ENCODE results near the gene HASPIN. TPM values are rescaled to one million over a fixed set of nuclear protein-coding genes. Genes with fewer than 3 reads are reported as not detected.

Gene HASPIN
- total RNA-seq, 1 experiment from 2014 or later = 30.0 TPM

DNA sequence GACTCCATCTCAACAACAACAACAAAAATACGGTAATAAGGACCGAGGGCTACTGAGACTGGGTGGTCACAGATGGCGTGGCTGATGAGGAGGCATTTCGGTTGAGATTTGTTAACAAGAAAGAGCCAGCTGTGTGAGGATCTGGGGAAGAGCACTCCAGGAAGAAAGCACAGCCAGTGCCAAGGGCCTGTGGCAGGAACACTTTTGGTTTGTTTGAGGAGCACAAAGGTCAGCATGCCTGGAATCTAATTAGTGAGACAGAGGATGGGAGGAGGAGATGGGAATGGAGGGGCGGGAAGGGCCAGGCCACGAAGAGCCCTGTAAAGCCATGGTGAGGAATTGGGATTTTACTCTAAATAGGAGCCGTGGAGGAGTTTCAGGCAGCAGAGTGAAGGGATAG, 24.9 kb downstream of the HASPIN start:
- TF ChIP-seq, protein P1, sequence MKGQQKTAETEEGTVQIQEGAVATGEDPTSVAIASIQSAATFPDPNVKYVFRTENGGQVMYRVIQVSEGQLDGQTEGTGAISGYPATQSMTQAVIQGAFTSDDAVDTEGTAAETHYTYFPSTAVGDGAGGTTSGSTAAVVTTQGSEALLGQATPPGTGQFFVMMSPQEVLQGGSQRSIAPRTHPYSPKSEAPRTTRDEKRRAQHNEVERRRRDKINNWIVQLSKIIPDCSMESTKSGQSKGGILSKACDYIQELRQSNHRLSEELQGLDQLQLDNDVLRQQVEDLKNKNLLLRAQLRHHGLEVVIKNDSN (CRISPR knock-in tag; IDR thresholded peaks at IDR 0.05) = no peak
- TF ChIP-seq ATF1 (CRISPR knock-in tag; IDR thresholded peaks at IDR 0.05) = no peak
- TF ChIP-seq, protein P2, sequence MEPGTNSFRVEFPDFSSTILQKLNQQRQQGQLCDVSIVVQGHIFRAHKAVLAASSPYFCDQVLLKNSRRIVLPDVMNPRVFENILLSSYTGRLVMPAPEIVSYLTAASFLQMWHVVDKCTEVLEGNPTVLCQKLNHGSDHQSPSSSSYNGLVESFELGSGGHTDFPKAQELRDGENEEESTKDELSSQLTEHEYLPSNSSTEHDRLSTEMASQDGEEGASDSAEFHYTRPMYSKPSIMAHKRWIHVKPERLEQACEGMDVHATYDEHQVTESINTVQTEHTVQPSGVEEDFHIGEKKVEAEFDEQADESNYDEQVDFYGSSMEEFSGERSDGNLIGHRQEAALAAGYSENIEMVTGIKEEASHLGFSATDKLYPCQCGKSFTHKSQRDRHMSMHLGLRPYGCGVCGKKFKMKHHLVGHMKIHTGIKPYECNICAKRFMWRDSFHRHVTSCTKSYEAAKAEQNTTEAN (CRISPR knock-in tag; IDR thresholded peaks at IDR 0.05) = no peak
- no peaks in the 10 kb centered on the region for H3K27me3 Mint-ChIP-seq (ENCODE audit: low read depth)
- no peaks in the 10 kb centered on the region for H3K36me3 Mint-ChIP-seq
- no peak overlapping the region for H3K27ac Mint-ChIP-seq
- no peak overlapping the region for H3K4me3 Mint-ChIP-seq
- H3K4me1 Mint-ChIP-seq = peaks cover 5% of the 10 kb centered on the region; the same call in 1 of the 2 replicates
- ChIA-PET POLR2A (no interaction called here), CTCF (interaction anchor here (1.2 to 10.0 kb wide), 2 partner anchors 10 to 14 kb away, joined by 3 to 117 read pairs; no protein-coding TSS in a partner anchor)
- ATAC-seq (no peak), DNase-seq (ENCODE audit: low spot score) (no peak)
- H3K9me3 Mint-ChIP-seq = no peaks in the 10 kb centered on the region

DNA sequence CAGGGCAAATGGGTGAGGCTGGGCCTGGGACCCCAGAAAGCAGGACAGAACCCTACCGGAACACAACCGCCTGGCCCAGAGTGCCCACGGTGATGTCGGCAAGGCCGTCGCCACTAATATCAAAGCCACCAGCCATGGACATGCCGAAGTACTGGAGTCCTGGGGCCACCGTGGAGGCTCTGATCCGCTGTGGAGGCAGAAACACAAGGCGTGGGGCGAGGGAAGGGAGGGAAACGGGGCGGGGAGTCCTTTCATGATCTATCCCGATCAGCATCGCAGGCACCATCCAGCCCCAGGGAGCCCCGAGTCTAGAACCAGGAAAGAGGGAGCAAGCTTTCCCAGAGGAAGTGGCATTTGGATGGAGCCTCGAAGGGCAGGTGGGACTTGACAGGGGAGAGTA, 26.6 kb downstream of the HASPIN start:
- Mint-ChIP-seq H3K9me3 (no peaks in the 10 kb centered on the region), H3K27me3 (ENCODE audit: low read depth) (no peaks in the 10 kb centered on the region), H3K4me3 (no peak overlapping the region), H3K36me3 (no peaks in the 10 kb centered on the region), H3K4me1 (peaks cover 12% of the 10 kb centered on the region), H3K27ac (no peak overlapping the region)
- POLR2A ChIA-PET = no interaction called here
- CTCF ChIA-PET = interaction anchor here (10.0 kb wide), 1 partner anchor 12 kb away, joined by 117 read pairs; no protein-coding TSS in a partner anchor
- no peak for ATAC-seq
- DNase-seq (ENCODE audit: low spot score) = no peak
- TF ChIP-seq ZNF263 (CRISPR knock-in tag; IDR thresholded peaks at IDR 0.05; ENCODE audit: low read depth) (no peak), ZNF416 (CRISPR knock-in tag; IDR thresholded peaks at IDR 0.05) (no peak), SOX15 (CRISPR knock-in tag; IDR thresholded peaks at IDR 0.05) (no peak), SMAD4 (CRISPR knock-in tag; IDR thresholded peaks at IDR 0.05) (no peak), SMAD3 (CRISPR knock-in tag; IDR thresholded peaks at IDR 0.05; ENCODE audit: borderline replicate concordance) (no peak), TP53 (CRISPR knock-in tag; IDR thresholded peaks at IDR 0.05) (no peak), GTF2I (CRISPR knock-in tag; conservative IDR thresholded peaks at IDR 0.05) (no peak)
- TF ChIP-seq, protein P3, sequence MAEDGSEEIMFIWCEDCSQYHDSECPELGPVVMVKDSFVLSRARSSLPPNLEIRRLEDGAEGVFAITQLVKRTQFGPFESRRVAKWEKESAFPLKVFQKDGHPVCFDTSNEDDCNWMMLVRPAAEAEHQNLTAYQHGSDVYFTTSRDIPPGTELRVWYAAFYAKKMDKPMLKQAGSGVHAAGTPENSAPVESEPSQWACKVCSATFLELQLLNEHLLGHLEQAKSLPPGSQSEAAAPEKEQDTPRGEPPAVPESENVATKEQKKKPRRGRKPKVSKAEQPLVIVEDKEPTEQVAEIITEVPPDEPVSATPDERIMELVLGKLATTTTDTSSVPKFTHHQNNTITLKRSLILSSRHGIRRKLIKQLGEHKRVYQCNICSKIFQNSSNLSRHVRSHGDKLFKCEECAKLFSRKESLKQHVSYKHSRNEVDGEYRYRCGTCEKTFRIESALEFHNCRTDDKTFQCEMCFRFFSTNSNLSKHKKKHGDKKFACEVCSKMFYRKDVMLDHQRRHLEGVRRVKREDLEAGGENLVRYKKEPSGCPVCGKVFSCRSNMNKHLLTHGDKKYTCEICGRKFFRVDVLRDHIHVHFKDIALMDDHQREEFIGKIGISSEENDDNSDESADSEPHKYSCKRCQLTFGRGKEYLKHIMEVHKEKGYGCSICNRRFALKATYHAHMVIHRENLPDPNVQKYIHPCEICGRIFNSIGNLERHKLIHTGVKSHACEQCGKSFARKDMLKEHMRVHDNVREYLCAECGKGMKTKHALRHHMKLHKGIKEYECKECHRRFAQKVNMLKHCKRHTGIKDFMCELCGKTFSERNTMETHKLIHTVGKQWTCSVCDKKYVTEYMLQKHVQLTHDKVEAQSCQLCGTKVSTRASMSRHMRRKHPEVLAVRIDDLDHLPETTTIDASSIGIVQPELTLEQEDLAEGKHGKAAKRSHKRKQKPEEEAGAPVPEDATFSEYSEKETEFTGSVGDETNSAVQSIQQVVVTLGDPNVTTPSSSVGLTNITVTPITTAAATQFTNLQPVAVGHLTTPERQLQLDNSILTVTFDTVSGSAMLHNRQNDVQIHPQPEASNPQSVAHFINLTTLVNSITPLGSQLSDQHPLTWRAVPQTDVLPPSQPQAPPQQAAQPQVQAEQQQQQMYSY (CRISPR knock-in tag; IDR thresholded peaks at IDR 0.05) = no peak
- TF ChIP-seq, protein P4, sequence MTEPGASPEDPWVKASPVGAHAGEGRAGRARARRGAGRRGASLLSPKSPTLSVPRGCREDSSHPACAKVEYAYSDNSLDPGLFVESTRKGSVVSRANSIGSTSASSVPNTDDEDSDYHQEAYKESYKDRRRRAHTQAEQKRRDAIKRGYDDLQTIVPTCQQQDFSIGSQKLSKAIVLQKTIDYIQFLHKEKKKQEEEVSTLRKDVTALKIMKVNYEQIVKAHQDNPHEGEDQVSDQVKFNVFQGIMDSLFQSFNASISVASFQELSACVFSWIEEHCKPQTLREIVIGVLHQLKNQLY (CRISPR knock-in tag; IDR thresholded peaks at IDR 0.05) = no peak
- TF ChIP-seq, protein P5, sequence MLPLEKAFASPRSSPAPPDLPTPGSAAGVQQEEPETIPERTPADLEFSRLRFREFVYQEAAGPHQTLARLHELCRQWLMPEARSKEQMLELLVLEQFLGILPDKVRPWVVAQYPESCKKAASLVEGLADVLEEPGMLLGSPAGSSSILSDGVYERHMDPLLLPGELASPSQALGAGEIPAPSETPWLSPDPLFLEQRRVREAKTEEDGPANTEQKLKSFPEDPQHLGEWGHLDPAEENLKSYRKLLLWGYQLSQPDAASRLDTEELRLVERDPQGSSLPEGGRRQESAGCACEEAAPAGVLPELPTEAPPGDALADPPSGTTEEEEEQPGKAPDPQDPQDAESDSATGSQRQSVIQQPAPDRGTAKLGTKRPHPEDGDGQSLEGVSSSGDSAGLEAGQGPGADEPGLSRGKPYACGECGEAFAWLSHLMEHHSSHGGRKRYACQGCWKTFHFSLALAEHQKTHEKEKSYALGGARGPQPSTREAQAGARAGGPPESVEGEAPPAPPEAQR (CRISPR knock-in tag; IDR thresholded peaks at IDR 0.05) = no peak
- TF ChIP-seq, protein P6, sequence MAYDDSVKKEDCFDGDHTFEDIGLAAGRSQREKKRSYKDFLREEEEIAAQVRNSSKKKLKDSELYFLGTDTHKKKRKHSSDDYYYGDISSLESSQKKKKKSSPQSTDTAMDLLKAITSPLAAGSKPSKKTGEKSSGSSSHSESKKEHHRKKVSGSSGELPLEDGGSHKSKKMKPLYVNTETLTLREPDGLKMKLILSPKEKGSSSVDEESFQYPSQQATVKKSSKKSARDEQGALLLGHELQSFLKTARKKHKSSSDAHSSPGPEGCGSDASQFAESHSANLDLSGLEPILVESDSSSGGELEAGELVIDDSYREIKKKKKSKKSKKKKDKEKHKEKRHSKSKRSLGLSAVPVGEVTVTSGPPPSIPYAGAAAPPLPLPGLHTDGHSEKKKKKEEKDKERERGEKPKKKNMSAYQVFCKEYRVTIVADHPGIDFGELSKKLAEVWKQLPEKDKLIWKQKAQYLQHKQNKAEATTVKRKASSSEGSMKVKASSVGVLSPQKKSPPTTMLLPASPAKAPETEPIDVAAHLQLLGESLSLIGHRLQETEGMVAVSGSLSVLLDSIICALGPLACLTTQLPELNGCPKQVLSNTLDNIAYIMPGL (CRISPR knock-in tag; IDR thresholded peaks at IDR 0.05) = no peak
- TF ChIP-seq, protein P7, sequence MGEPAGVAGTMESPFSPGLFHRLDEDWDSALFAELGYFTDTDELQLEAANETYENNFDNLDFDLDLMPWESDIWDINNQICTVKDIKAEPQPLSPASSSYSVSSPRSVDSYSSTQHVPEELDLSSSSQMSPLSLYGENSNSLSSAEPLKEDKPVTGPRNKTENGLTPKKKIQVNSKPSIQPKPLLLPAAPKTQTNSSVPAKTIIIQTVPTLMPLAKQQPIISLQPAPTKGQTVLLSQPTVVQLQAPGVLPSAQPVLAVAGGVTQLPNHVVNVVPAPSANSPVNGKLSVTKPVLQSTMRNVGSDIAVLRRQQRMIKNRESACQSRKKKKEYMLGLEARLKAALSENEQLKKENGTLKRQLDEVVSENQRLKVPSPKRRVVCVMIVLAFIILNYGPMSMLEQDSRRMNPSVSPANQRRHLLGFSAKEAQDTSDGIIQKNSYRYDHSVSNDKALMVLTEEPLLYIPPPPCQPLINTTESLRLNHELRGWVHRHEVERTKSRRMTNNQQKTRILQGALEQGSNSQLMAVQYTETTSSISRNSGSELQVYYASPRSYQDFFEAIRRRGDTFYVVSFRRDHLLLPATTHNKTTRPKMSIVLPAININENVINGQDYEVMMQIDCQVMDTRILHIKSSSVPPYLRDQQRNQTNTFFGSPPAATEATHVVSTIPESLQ (CRISPR knock-in tag; IDR thresholded peaks at IDR 0.05) = no peak
- TF ChIP-seq, protein P8, sequence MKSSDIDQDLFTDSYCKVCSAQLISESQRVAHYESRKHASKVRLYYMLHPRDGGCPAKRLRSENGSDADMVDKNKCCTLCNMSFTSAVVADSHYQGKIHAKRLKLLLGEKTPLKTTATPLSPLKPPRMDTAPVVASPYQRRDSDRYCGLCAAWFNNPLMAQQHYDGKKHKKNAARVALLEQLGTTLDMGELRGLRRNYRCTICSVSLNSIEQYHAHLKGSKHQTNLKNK (CRISPR knock-in tag; IDR thresholded peaks at IDR 0.05) = no peak

All from WTC11 (cell line).